ENCODE data around the gene C11orf71. TPM values are rescaled to one million over a fixed set of nuclear protein-coding genes. Genes with fewer than 3 reads are reported as not detected.

C11orf71 gene
- total RNA-seq, 1 experiment from 2014 or later = 4.3 TPM

- no peak for TF ChIP-seq SRF (IDR thresholded peaks at IDR 0.05; ENCODE audit: low read depth)
Observed at GRCh38 chr11:114350022-114350421, 50.3 kb downstream of the C11orf71 start (continued).

Other genes with a start within 250 kb of the C11orf71 start
- not detected for gene NNMT, start 104.1 kb downstream of the C11orf71 start, total RNA-seq (2021; ENCODE audit: unreplicated experiment)
- 27.9 TPM for gene RBM7, start 155 bp upstream of the C11orf71 start, total RNA-seq (2021; ENCODE audit: unreplicated experiment)
- gene REXO2, start 39.0 kb upstream of the C11orf71 start, total RNA-seq (2021; ENCODE audit: unreplicated experiment) = 72.5 TPM
- not detected for gene NXPE1, start 159.4 kb upstream of the C11orf71 start, total RNA-seq (2021; ENCODE audit: unreplicated experiment)
- gene NXPE4, start 195.3 kb upstream of the C11orf71 start, total RNA-seq (2021; ENCODE audit: unreplicated experiment) = not detected

Data from HCT116 (cell line).